ENCODE results near the gene RBMX.
"Not testable (repeated sequence)": the region's sequence is repeated elsewhere in the genome, so short reads cannot be mapped to it uniquely, and the experiment has no call there.

GRCh38 chrX:136911661-136912060 is 31.1 kb upstream of the RBMX start:
- TF ChIP-seq CTCF (IDR thresholded peaks at IDR 0.05); POLR2A (IDR thresholded peaks at IDR 0.05; ENCODE audit: low read depth); POLR2AphosphoS5 (IDR thresholded peaks at IDR 0.05): not testable (repeated sequence)
